CD4-positive, alpha-beta T cell (primary cell): ENCODE results near the gene SYDE2. TPM values are rescaled to one million over a fixed set of nuclear protein-coding genes. Genes with fewer than 3 reads are reported as not detected.

Experiments used
- ATAC-seq: fragments of 200-7000 bp; cut with Tn5 transposase; one replicate; pipeline ENCODE4 v1.10.0; 2022; ENCODE audit warnings: mild to moderate bottlenecking; ENCODE audit not compliant: poor library complexity
- CTCF ChIA-PET: fragments of 350-600 bp; sonication (Branson Sonifier 250); formaldehyde crosslinking; loops from one replicate; lab custom pipeline; 2021; ENCODE audit warnings: antibody characterized with exemption, inconsistent platforms; lab: Charles Lee
- POLR2A ChIA-PET: fragments of 350-600 bp; sonication (Branson Sonifier 250); formaldehyde crosslinking; loops from one replicate; lab custom pipeline; 2021; ENCODE audit warnings: antibody characterized with exemption, inconsistent platforms; lab: Charles Lee
- DNase-seq, 14 experiments: peaks; one replicate each; pipeline ENCODE4 v3.0.0-alpha.2; 2013 to 2020; ENCODE audit warnings: mixed read lengths in 2 of 14
- H3K27ac ChIP-seq, 2 donors: one replicate each; pipeline versions ENCODE4 v1.5.1 to v1.7.0; 2013; ENCODE audit warnings: low read length in 2 of 2, low read depth in 1 of 2, mild to moderate bottlenecking in 1 of 2
- H3K27me3 ChIP-seq, 2 experiments: 1 replicate in 1 of 2; 2 replicates in 1 of 2; pipeline versions ENCODE4 v1.6.1 to v1.7.0; 2013; ENCODE audit warnings: low read length in 2 of 2, control low read depth in 1 of 2, mild to moderate bottlenecking in 1 of 2, moderate library complexity in 1 of 2; ENCODE audit not compliant: insufficient read depth in 2 of 2, control insufficient read depth in 1 of 2
- H3K36me3 ChIP-seq: one replicate; pipeline ENCODE4 v1.6.1; 2013; ENCODE audit warnings: low read length, control low read depth; ENCODE audit not compliant: insufficient read depth
- H3K4me1 ChIP-seq: one replicate; pipeline ENCODE4 v1.6.1; 2013; ENCODE audit warnings: low read length, control low read depth; ENCODE audit not compliant: insufficient read depth
- H3K4me3 ChIP-seq: one replicate; pipeline ENCODE4 v1.5.1; 2013; ENCODE audit warnings: mild to moderate bottlenecking, low read length, moderate library complexity
- H3K9me3 ChIP-seq, 2 experiments: 1 replicate in 1 of 2; 2 replicates in 1 of 2; pipeline versions ENCODE4 v1.6.1 to v1.7.0; 2013; ENCODE audit warnings: low read length in 2 of 2, mild to moderate bottlenecking in 2 of 2, control low read depth in 1 of 2, moderate library complexity in 1 of 2; ENCODE audit not compliant: control insufficient read depth in 1 of 2, insufficient read depth in 1 of 2
- H3K27ac Mint-ChIP-seq: one replicate; pipeline ENCODE4 v1.8.0; 2020; ENCODE audit warnings: mixed read lengths
- H3K27me3 Mint-ChIP-seq: one replicate; pipeline ENCODE4 v1.8.0; 2021; ENCODE audit warnings: mixed read lengths
- H3K36me3 Mint-ChIP-seq: one replicate; pipeline ENCODE4 v1.8.0; 2021; ENCODE audit warnings: low read depth, mixed read lengths
- H3K4me1 Mint-ChIP-seq: one replicate; pipeline ENCODE4 v1.8.0; 2021; ENCODE audit warnings: low read depth, mixed read lengths
- H3K4me3 Mint-ChIP-seq: one replicate; pipeline ENCODE4 v1.8.0; 2020; ENCODE audit warnings: mild to moderate bottlenecking, mixed read lengths
- H3K9me3 Mint-ChIP-seq: one replicate; pipeline ENCODE4 v1.8.0; 2020; ENCODE audit warnings: mixed read lengths
- intact Hi-C, 2 experiments: fragments of 100-400 bp; cut with DNase I in 1 of 2; cut with micrococcal nuclease in 1 of 2; formaldehyde crosslinking; loops; one replicate each; pipeline versions ENCODE4 v1.15.1 to v1.9.0; 2023 to 2025; cut with DNase I, micrococcal nuclease
- total RNA-seq, 174 experiments: library from RNA in 2 of 174; stranded (reverse) in 2 of 174; gene quantifications; one replicate each; pipeline ENCODE4 v1.2.3 and lab custom pipeline; 2021 to 2026
- TF ChIP-seq, protein P1 (sequence below): fragments of 200-600 bp; IDR thresholded peaks from one replicate; pipeline ENCODE4 v1.8.0; 2022; ENCODE audit warnings: antibody characterized with exemption, mild to moderate bottlenecking

Gene SYDE2
- total RNA-seq, 2 experiments from 2014 or later = 6.4 to 6.9 TPM

DNA sequence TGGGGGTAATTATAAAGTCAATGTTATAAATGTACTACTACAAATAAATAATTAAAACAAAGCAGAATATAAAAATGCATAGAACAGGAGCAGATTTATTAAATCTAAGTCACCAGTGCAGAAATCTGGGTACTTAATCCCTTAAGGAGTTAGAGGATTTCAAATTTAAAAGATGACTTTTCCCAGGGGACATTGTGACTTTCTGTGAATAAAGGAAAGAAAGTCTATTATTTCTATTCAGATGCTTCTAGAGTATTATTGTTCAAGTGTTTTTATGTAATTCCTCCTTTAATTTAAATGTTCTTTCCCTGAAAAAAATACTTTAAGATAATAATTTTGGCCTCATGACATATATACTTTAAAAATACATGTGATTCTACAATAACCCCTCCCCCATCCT lies 43.4 kb downstream of the SYDE2 start:
- no peaks in the 10 kb centered on the region for H3K27me3 Mint-ChIP-seq
- no peak overlapping the region for H3K27ac ChIP-seq
- DNase-seq (no peak), ATAC-seq (no peak)
- intact Hi-C loops = no loop called here
- ChIA-PET CTCF (no interaction called here), POLR2A (no interaction called here)
- no peaks in the 10 kb centered on the region for H3K36me3 ChIP-seq
- TF ChIP-seq, protein P1, sequence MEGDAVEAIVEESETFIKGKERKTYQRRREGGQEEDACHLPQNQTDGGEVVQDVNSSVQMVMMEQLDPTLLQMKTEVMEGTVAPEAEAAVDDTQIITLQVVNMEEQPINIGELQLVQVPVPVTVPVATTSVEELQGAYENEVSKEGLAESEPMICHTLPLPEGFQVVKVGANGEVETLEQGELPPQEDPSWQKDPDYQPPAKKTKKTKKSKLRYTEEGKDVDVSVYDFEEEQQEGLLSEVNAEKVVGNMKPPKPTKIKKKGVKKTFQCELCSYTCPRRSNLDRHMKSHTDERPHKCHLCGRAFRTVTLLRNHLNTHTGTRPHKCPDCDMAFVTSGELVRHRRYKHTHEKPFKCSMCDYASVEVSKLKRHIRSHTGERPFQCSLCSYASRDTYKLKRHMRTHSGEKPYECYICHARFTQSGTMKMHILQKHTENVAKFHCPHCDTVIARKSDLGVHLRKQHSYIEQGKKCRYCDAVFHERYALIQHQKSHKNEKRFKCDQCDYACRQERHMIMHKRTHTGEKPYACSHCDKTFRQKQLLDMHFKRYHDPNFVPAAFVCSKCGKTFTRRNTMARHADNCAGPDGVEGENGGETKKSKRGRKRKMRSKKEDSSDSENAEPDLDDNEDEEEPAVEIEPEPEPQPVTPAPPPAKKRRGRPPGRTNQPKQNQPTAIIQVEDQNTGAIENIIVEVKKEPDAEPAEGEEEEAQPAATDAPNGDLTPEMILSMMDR = no peak
- no peaks in the 10 kb centered on the region for H3K4me1 Mint-ChIP-seq
- H3K27ac Mint-ChIP-seq = no peak overlapping the region
- no peaks in the 10 kb centered on the region for H3K9me3 Mint-ChIP-seq
- no peaks in the 10 kb centered on the region for H3K9me3 ChIP-seq
- H3K36me3 Mint-ChIP-seq = peaks cover 6% of the 10 kb centered on the region
- H3K4me1 ChIP-seq = no peaks in the 10 kb centered on the region
- H3K4me3 Mint-ChIP-seq = no peak overlapping the region
- no peak overlapping the region for H3K4me3 ChIP-seq
- H3K27me3 ChIP-seq = no peaks in the 10 kb centered on the region

DNA sequence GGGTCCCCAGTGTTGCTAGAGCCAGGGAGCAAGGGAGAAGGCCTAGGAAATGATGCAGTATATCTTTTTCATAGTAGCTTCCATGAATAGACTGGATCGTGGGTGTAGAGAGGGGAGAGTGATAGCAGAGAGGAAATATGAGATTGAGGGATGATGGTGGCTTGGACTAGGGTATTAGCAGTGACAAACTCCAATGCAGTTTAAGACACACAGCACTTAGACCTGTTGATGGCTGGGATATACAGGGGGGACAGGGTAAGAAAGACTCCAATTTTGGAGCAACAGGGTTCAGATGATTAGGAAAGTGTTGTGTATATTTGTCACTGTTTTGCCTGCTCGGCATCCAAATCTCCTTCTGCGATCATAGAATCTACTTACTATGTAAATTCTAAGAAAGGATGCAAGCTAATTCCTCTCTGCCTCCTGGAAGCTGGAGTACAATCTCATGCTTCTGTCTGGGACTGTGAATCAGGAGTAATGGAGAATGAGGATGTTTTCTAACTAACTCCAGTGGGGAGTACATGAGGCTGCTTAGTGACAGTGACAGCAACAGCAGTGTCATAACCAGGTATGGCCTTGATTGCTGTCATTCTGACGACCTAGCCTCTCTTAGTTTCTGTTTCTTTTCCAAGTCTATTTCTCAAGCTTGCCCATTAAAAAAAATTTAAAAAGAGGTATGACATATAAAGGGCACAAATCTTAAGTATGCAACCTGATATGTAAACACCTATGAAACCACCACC lies 47.5 kb downstream of the SYDE2 start:
- no peaks in the 10 kb centered on the region for H3K36me3 ChIP-seq
- H3K9me3 ChIP-seq = no peaks in the 10 kb centered on the region
- Mint-ChIP-seq H3K9me3 (no peaks in the 10 kb centered on the region), H3K36me3 (no peaks in the 10 kb centered on the region), H3K27me3 (no peaks in the 10 kb centered on the region), H3K4me3 (no peak overlapping the region), H3K27ac (no peak overlapping the region), H3K4me1 (no peaks in the 10 kb centered on the region)
- H3K4me3 ChIP-seq = no peak overlapping the region
- TF ChIP-seq, protein P1 = no peak
- ATAC-seq = no peak
- intact Hi-C loops = no loop called here
- ChIA-PET CTCF (no interaction called here), POLR2A (no interaction called here)
- peak in 1 of 14 experiments; percentile 5 for DNase-seq
- no peaks in the 10 kb centered on the region for H3K4me1 ChIP-seq
- H3K27ac ChIP-seq = no peak overlapping the region
- H3K27me3 ChIP-seq = no peaks in the 10 kb centered on the region

DNA sequence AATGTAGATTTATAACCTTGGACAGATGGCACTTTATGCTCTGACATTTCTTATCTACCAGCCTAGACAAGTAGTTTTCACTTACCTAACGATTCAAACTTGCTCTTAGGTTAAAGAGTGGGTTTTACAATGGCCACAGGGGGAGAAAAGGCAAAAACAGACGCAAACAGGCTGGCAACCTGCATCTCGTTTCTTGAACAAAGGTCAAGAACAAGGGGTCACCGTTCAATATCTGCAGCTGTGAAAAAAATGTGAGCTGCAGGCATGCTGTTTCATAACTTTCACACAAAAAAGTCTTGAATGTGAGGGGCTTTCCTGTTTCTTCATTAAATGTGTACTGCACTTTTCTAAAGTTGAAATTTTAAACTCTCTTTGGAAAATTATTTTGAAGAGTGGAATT lies 49.4 kb downstream of the SYDE2 start:
- Mint-ChIP-seq H3K36me3 (no peaks in the 10 kb centered on the region), H3K9me3 (no peaks in the 10 kb centered on the region), H3K27me3 (no peaks in the 10 kb centered on the region), H3K4me1 (no peaks in the 10 kb centered on the region), H3K27ac (no peak overlapping the region), H3K4me3 (no peak overlapping the region)
- TF ChIP-seq, protein P1 = no peak
- CTCF ChIA-PET = no interaction called here
- no peaks in the 10 kb centered on the region for H3K36me3 ChIP-seq
- no peaks in the 10 kb centered on the region for H3K27me3 ChIP-seq
- H3K4me3 ChIP-seq = no peak overlapping the region
- no peaks in the 10 kb centered on the region for H3K9me3 ChIP-seq
- H3K4me1 ChIP-seq = no peaks in the 10 kb centered on the region
- intact Hi-C loops = no loop called here
- ATAC-seq (no peak), DNase-seq (no peak)
- no peak overlapping the region for H3K27ac ChIP-seq
- POLR2A ChIA-PET = no interaction called here
